BE2C (cell line): ENCODE results near the gene NCF1.
A peak's percentile ranks its signal among the peaks of the same experiment; 100 is the strongest.
"Not testable (repeated sequence)": the region's sequence is repeated elsewhere in the genome, so short reads cannot be mapped to it uniquely, and the experiment has no call there.

Source experiments
- DNase-seq: peaks from one replicate; pipeline ENCODE4 v3.0.0-alpha.2; 2020
- H3K27me3 ChIP-seq: fragments of 250-450 bp; sonication (Bioruptor Pico); 2 replicates; pipeline ENCODE4 v1.5.1; 2020; ENCODE audit warnings: mild to moderate bottlenecking
- H3K36me3 ChIP-seq: fragments of 250-450 bp; sonication (Bioruptor Pico); 2 replicates; pipeline ENCODE4 v1.5.1; 2020; ENCODE audit warnings: mild to moderate bottlenecking
- H3K4me1 ChIP-seq: fragments of 250-450 bp; sonication (Bioruptor Pico); 2 replicates; pipeline ENCODE4 v1.5.1; 2020
- H3K4me3 ChIP-seq: 2 replicates; pipeline ENCODE4 v1.5.1; 2011; ENCODE audit warnings: low read depth, low read length
- H3K9me3 ChIP-seq: fragments of 250-450 bp; sonication (Bioruptor Pico); 2 replicates; pipeline ENCODE4 v1.5.1; 2020

The NCF1 gene

GRCh38 chr7:74766509-74766908, 7.3 kb upstream of the NCF1 start:
- not testable (repeated sequence) for DNase-seq, H3K27me3 ChIP-seq, H3K9me3 ChIP-seq, H3K36me3 ChIP-seq, H3K4me3 ChIP-seq, H3K4me1 ChIP-seq

GRCh38 chr7:74766991-74767390, 6.8 kb upstream of the NCF1 start:
- H3K4me3 ChIP-seq, DNase-seq, H3K36me3 ChIP-seq, H3K9me3 ChIP-seq, H3K4me1 ChIP-seq, H3K27me3 ChIP-seq: not testable (repeated sequence)

- not testable (repeated sequence) for H3K4me1 ChIP-seq, H3K9me3 ChIP-seq, DNase-seq, H3K36me3 ChIP-seq, H3K27me3 ChIP-seq, H3K4me3 ChIP-seq
Measured at GRCh38 chr7:74770062-74770461, 3.7 kb upstream of the NCF1 start.

GRCh38 chr7:74772093-74772492, 1.7 kb upstream of the NCF1 start:
- not testable (repeated sequence) for H3K9me3 ChIP-seq, H3K27me3 ChIP-seq, H3K36me3 ChIP-seq, H3K4me1 ChIP-seq, DNase-seq, H3K4me3 ChIP-seq

- not testable (repeated sequence) for H3K27me3 ChIP-seq, DNase-seq, H3K9me3 ChIP-seq, H3K36me3 ChIP-seq, H3K4me1 ChIP-seq, H3K4me3 ChIP-seq
Measured at GRCh38 chr7:74775111-74775510, 1.3 kb downstream of the NCF1 start.

- DNase-seq: peak; percentile 9
- H3K9me3 ChIP-seq, H3K4me3 ChIP-seq, H3K4me1 ChIP-seq, H3K27me3 ChIP-seq, H3K36me3 ChIP-seq: not testable (repeated sequence)
Measured at GRCh38 chr7:74779053-74779452, 5.2 kb downstream of the NCF1 start.

- H3K36me3 ChIP-seq, H3K27me3 ChIP-seq, H3K4me3 ChIP-seq, H3K4me1 ChIP-seq, H3K9me3 ChIP-seq, DNase-seq: not testable (repeated sequence)
Measured at GRCh38 chr7:74781746-74782145, 7.9 kb downstream of the NCF1 start.

- H3K4me3 ChIP-seq, H3K9me3 ChIP-seq, DNase-seq, H3K27me3 ChIP-seq, H3K4me1 ChIP-seq, H3K36me3 ChIP-seq: not testable (repeated sequence)
Measured at GRCh38 chr7:74783595-74783994, 9.8 kb downstream of the NCF1 start.

GRCh38 chr7:74788369-74789150, 14.7 kb downstream of the NCF1 start:
- not testable (repeated sequence) for H3K9me3 ChIP-seq, H3K36me3 ChIP-seq, H3K27me3 ChIP-seq, H3K4me1 ChIP-seq
- peak overlapping the region; percentile 28; the same call in 1 of the 2 replicates for H3K4me3 ChIP-seq
- DNase-seq: peak; percentile 96

GRCh38 chr7:74789200-74789736, 15.5 kb downstream of the NCF1 start:
- not testable (repeated sequence) for H3K36me3 ChIP-seq, DNase-seq, H3K4me3 ChIP-seq, H3K9me3 ChIP-seq, H3K27me3 ChIP-seq, H3K4me1 ChIP-seq

- not testable (repeated sequence) for DNase-seq, H3K9me3 ChIP-seq, H3K27me3 ChIP-seq, H3K4me3 ChIP-seq, H3K4me1 ChIP-seq, H3K36me3 ChIP-seq
Measured at GRCh38 chr7:74797848-74798622, 24.2 kb downstream of the NCF1 start.

- H3K27me3 ChIP-seq, H3K36me3 ChIP-seq, H3K4me1 ChIP-seq, H3K9me3 ChIP-seq, DNase-seq, H3K4me3 ChIP-seq: not testable (repeated sequence)
Measured at GRCh38 chr7:74798644-74799043, 24.8 kb downstream of the NCF1 start.

GRCh38 chr7:74815882-74816281, 42.1 kb downstream of the NCF1 start:
- DNase-seq: not testable (repeated sequence)

GRCh38 chr7:74820146-74820805, 46.5 kb downstream of the NCF1 start:
- H3K27me3 ChIP-seq, DNase-seq, H3K9me3 ChIP-seq, H3K4me3 ChIP-seq, H3K4me1 ChIP-seq, H3K36me3 ChIP-seq: not testable (repeated sequence)

More at GRCh38 chr7:74815882-74816281, 42.1 kb downstream of the NCF1 start:
- H3K4me3 ChIP-seq, H3K9me3 ChIP-seq, H3K27me3 ChIP-seq, H3K4me1 ChIP-seq, H3K36me3 ChIP-seq: not testable (repeated sequence)

- DNase-seq, H3K4me3 ChIP-seq, H3K4me1 ChIP-seq, H3K27me3 ChIP-seq, H3K36me3 ChIP-seq, H3K9me3 ChIP-seq: not testable (repeated sequence)
Measured at GRCh38 chr7:74821259-74821658, 47.4 kb downstream of the NCF1 start.

- not testable (repeated sequence) for H3K4me3 ChIP-seq, H3K27me3 ChIP-seq, H3K36me3 ChIP-seq, H3K4me1 ChIP-seq, DNase-seq, H3K9me3 ChIP-seq
Measured at GRCh38 chr7:74829959-74830358, 56.1 kb downstream of the NCF1 start.
